Liver (tissue), 3 donors: ENCODE data around the gene FAM9C.

ENCODE experiments used
- JUND ChIP-seq, 2 donors: IDR thresholded peaks; 2 replicates each; pipeline ENCODE4 v1.6.1; 2016; ENCODE audit warnings: antibody characterized with exemption in 2 of 2
- TF ChIP-seq, protein P1 (sequence below): fragments of 150-350 bp; IDR thresholded peaks from 2 replicates; pipeline ENCODE4 v1.5.1; 2017; ENCODE audit warnings: improper control_type of control experiment, low read depth, low read length; ENCODE audit not compliant: missing input control
- donor health status: healthy.
- donor health status: healthy.

DNA sequence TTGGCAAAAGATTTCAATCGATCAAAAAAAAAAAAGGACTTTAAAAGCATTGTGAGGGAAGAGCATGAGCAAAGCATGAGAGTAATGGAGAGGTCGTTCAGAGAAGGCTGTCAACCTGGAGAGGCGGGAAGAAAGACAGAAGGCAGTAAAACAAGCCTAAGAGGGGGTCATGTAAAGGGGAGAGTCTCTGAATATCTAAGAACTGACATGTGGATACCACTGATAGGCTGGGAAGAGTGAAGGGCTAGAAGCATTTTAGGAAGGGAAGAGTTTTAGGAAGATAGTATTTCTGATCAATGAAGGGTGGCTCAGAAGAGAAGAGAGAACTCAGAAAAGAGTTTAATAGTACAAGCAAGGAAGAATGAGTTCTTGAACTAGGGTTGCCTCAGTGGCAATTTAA, 7.5 kb downstream of the FAM9C start:
- TF ChIP-seq, protein P1, sequence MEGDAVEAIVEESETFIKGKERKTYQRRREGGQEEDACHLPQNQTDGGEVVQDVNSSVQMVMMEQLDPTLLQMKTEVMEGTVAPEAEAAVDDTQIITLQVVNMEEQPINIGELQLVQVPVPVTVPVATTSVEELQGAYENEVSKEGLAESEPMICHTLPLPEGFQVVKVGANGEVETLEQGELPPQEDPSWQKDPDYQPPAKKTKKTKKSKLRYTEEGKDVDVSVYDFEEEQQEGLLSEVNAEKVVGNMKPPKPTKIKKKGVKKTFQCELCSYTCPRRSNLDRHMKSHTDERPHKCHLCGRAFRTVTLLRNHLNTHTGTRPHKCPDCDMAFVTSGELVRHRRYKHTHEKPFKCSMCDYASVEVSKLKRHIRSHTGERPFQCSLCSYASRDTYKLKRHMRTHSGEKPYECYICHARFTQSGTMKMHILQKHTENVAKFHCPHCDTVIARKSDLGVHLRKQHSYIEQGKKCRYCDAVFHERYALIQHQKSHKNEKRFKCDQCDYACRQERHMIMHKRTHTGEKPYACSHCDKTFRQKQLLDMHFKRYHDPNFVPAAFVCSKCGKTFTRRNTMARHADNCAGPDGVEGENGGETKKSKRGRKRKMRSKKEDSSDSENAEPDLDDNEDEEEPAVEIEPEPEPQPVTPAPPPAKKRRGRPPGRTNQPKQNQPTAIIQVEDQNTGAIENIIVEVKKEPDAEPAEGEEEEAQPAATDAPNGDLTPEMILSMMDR = no peak
- no peak for TF ChIP-seq JUND (IDR thresholded peaks at IDR 0.05)
